HepG2 (cell line): ENCODE results near the gene FAM24A. TPM values are rescaled to one million over a fixed set of nuclear protein-coding genes. Genes with fewer than 3 reads are reported as not detected.

Experiments used
- BHLHE40 ChIP-seq: IDR thresholded peaks from 2 replicates; pipeline ENCODE4 v1.6.1; 2011; ENCODE audit warnings: low read length, improper control_type of control experiment
- ELF3 ChIP-seq: IDR thresholded peaks from 2 replicates; pipeline ENCODE4 v1.6.1; 2016; ENCODE audit warnings: missing genetic modification reagents, missing compliant biosample characterization
- HNRNPUL1 ChIP-seq: fragments of 200-400 bp; formaldehyde crosslinking; IDR thresholded peaks from 2 replicates; pipeline ENCODE4 v1.6.1; 2017; ENCODE audit warnings: low read depth, mild to moderate bottlenecking, low read length, moderate library complexity
- KLF12 ChIP-seq: sonication (generic); formaldehyde crosslinking; IDR thresholded peaks from 2 replicates; pipeline ENCODE4 v1.4.0; 2020; ENCODE audit warnings: missing genetic modification reagents, borderline replicate concordance
- NR3C1 ChIP-seq: sonication (generic); formaldehyde crosslinking; IDR thresholded peaks from 2 replicates; pipeline ENCODE4 v1.4.0; 2020; ENCODE audit warnings: missing genetic modification reagents
- POGZ ChIP-seq: sonication (generic); formaldehyde crosslinking; IDR thresholded peaks from 2 replicates; pipeline ENCODE4 v1.4.0; 2020; ENCODE audit warnings: mild to moderate bottlenecking, missing genetic modification reagents
- POLR2AphosphoS2 ChIP-seq: IDR thresholded peaks from 2 replicates; pipeline ENCODE4 v1.6.1; 2011; ENCODE audit warnings: low read depth, low read length, improper control_type of control experiment
- RARG ChIP-seq: sonication (generic); formaldehyde crosslinking; IDR thresholded peaks from 2 replicates; pipeline ENCODE4 v1.4.0; 2020; ENCODE audit warnings: low read depth, mild to moderate bottlenecking, missing genetic modification reagents
- SMARCE1 ChIP-seq: fragments of 450-650 bp; IDR thresholded peaks from 2 replicates; pipeline ENCODE4 v1.6.1; 2017; ENCODE audit warnings: borderline replicate concordance
- SP2 ChIP-seq: sonication (generic); formaldehyde crosslinking; IDR thresholded peaks from 2 replicates; pipeline ENCODE4 v1.5.1; 2020; ENCODE audit warnings: mild to moderate bottlenecking, missing genetic modification reagents
- ZNF101 ChIP-seq: sonication (generic); formaldehyde crosslinking; IDR thresholded peaks from 2 replicates; pipeline ENCODE4 v1.4.0; 2020; ENCODE audit warnings: mild to moderate bottlenecking, low read depth, missing genetic modification reagents, borderline replicate concordance
- ZNF235 ChIP-seq: sonication (generic); formaldehyde crosslinking; IDR thresholded peaks from 2 replicates; pipeline ENCODE4 v1.8.1; 2023; ENCODE audit warnings: mild to moderate bottlenecking, missing genetic modification reagents, borderline replicate concordance
- ZNF343 ChIP-seq: sonication (generic); formaldehyde crosslinking; IDR thresholded peaks from 2 replicates; pipeline ENCODE4 v1.4.0; 2020; ENCODE audit warnings: mild to moderate bottlenecking, missing genetic modification reagents
- ZNF530 ChIP-seq: sonication (generic); formaldehyde crosslinking; IDR thresholded peaks from 2 replicates; pipeline ENCODE4 v1.5.0; 2020; ENCODE audit warnings: low read depth, mild to moderate bottlenecking, missing genetic modification reagents
- polyA plus RNA-seq, 8 experiments: library from polyadenylated mRNA; depleted of rRNA in 3 of 8; stranded (reverse) in 7 of 8; unstranded in 1 of 8; fragments of >200 nt; fragmentation: Illumina TruSeq in 4 of 8; extraction: Trizol in 4 of 8; gene quantifications; 2 replicates each; pipeline versions ENCODE4 v1.2.1 to v1.2.3, GENCODE V29; 2011 to 2016; ENCODE audit warnings: low read depth in 4 of 8, missing spikeins in 1 of 8, mixed read lengths in 1 of 8; ENCODE audit not compliant: insufficient read depth in 1 of 8
- total RNA-seq, 5 experiments: library from RNA; depleted of rRNA; stranded (reverse); fragments of >200 nt; fragmentation: Illumina TruSeq; extraction: Trizol; gene quantifications; 2 replicates each; pipeline ENCODE4 v1.2.3, GENCODE V29; 2016; ENCODE audit warnings: low read depth in 1 of 5
- TF ChIP-seq, protein P1 (sequence below): sonication (generic); formaldehyde crosslinking; IDR thresholded peaks from 2 replicates; pipeline ENCODE4 v1.4.0; 2020; ENCODE audit warnings: missing genetic modification reagents
- TF ChIP-seq, protein P2 (sequence below): sonication (generic); formaldehyde crosslinking; IDR thresholded peaks from 2 replicates; pipeline ENCODE4 v1.4.0; 2020; ENCODE audit warnings: missing genetic modification reagents
- TF ChIP-seq, protein P3 (sequence below): sonication (generic); formaldehyde crosslinking; IDR thresholded peaks from 2 replicates; pipeline ENCODE4 v1.4.0; 2020; ENCODE audit warnings: missing genetic modification reagents, mild to moderate bottlenecking, borderline replicate concordance
- TF ChIP-seq, protein P4 (sequence below): sonication (generic); formaldehyde crosslinking; IDR thresholded peaks from 2 replicates; pipeline ENCODE4 v1.4.0; 2020; ENCODE audit warnings: mild to moderate bottlenecking, low read depth, missing genetic modification reagents
- TF ChIP-seq, protein P5 (sequence below): sonication (generic); formaldehyde crosslinking; IDR thresholded peaks from 2 replicates; pipeline ENCODE4 v1.8.0; 2022; ENCODE audit warnings: mild to moderate bottlenecking, missing genetic modification reagents, moderate library complexity

Gene FAM24A
- total and polyA plus RNA-seq, 2 of the 13 experiments (the other 11 are each of a cell fraction or from before 2014, with no cell fraction given): not detected

DNA sequence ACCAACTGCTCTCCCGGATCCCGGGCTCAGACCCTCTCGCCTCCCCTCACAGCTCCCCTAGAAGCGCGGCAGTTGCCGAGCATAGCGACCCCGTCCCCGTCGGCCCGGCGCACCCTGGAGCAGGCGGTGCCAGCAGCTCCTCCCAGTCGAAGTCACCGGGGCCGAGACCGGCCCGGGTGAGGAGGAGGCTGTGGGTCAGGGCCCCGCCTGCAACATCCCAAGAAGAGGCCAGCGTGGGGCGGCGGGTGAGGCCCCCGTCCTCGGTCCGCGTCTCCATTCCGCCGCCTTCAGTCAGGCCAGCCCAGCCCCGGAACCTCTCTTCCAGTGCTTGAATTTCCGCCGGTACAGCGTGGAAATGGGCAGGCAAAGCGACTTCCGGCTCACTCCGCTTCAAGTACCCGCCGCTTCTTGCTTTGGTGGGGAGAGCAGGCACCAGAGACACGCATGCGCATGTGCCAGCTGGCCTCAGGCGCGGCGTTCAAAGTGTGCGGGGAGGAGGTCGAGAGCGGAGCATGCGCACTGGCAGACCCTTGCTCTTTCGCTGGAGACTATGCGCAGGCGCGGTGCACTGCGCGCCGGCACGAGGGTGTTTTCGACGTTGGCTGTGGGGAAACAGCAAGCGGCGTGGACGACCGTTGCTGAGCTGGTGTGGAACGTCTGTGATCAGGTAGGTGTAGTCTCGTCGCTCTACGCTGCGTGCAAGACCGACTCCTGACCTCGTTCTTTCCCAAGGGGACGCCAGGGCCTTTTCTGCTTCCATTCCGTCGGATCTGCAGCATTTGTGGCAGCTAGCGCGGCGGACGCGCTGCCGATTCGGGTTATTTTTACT, 43.7 kb downstream of the FAM24A start, which contains the start of gene C10orf88 (continued):
- TF ChIP-seq, protein P1, sequence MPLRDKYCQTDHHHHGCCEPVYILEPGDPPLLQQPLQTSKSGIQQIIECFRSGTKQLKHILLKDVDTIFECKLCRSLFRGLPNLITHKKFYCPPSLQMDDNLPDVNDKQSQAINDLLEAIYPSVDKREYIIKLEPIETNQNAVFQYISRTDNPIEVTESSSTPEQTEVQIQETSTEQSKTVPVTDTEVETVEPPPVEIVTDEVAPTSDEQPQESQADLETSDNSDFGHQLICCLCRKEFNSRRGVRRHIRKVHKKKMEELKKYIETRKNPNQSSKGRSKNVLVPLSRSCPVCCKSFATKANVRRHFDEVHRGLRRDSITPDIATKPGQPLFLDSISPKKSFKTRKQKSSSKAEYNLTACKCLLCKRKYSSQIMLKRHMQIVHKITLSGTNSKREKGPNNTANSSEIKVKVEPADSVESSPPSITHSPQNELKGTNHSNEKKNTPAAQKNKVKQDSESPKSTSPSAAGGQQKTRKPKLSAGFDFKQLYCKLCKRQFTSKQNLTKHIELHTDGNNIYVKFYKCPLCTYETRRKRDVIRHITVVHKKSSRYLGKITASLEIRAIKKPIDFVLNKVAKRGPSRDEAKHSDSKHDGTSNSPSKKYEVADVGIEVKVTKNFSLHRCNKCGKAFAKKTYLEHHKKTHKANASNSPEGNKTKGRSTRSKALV: 0 out of 2 replicates have a peak, but pooled peaks have one; percentile 28
- TF ChIP-seq POGZ (CRISPR knock-in tag): peak; percentile 98
- no peak; the same call in 1 of the 2 replicates for TF ChIP-seq BHLHE40
- TF ChIP-seq HNRNPUL1: no peak
- TF ChIP-seq, protein P2, sequence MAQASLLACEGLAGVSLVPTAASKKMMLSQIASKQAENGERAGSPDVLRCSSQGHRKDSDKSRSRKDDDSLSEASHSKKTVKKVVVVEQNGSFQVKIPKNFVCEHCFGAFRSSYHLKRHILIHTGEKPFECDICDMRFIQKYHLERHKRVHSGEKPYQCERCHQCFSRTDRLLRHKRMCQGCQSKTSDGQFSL (CRISPR knock-in tag): peak; percentile 69
- TF ChIP-seq SP2 (CRISPR knock-in tag): peak; percentile 51; the same call in 1 of the 2 replicates
- no peak for TF ChIP-seq NR3C1 (CRISPR knock-in tag)
- TF ChIP-seq, protein P3, sequence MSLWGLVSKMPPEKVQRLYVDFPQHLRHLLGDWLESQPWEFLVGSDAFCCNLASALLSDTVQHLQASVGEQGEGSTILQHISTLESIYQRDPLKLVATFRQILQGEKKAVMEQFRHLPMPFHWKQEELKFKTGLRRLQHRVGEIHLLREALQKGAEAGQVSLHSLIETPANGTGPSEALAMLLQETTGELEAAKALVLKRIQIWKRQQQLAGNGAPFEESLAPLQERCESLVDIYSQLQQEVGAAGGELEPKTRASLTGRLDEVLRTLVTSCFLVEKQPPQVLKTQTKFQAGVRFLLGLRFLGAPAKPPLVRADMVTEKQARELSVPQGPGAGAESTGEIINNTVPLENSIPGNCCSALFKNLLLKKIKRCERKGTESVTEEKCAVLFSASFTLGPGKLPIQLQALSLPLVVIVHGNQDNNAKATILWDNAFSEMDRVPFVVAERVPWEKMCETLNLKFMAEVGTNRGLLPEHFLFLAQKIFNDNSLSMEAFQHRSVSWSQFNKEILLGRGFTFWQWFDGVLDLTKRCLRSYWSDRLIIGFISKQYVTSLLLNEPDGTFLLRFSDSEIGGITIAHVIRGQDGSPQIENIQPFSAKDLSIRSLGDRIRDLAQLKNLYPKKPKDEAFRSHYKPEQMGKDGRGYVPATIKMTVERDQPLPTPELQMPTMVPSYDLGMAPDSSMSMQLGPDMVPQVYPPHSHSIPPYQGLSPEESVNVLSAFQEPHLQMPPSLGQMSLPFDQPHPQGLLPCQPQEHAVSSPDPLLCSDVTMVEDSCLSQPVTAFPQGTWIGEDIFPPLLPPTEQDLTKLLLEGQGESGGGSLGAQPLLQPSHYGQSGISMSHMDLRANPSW (CRISPR knock-in tag): peak; percentile 84; the same call in 1 of the 2 replicates
- TF ChIP-seq, protein P4, sequence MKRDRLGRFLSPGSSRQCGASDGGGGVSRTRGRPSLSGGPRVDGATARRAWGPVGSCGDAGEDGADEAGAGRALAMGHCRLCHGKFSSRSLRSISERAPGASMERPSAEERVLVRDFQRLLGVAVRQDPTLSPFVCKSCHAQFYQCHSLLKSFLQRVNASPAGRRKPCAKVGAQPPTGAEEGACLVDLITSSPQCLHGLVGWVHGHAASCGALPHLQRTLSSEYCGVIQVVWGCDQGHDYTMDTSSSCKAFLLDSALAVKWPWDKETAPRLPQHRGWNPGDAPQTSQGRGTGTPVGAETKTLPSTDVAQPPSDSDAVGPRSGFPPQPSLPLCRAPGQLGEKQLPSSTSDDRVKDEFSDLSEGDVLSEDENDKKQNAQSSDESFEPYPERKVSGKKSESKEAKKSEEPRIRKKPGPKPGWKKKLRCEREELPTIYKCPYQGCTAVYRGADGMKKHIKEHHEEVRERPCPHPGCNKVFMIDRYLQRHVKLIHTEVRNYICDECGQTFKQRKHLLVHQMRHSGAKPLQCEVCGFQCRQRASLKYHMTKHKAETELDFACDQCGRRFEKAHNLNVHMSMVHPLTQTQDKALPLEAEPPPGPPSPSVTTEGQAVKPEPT (CRISPR knock-in tag): 0 out of 2 replicates have a peak, but pooled peaks have one; percentile 33
- TF ChIP-seq, protein P5, sequence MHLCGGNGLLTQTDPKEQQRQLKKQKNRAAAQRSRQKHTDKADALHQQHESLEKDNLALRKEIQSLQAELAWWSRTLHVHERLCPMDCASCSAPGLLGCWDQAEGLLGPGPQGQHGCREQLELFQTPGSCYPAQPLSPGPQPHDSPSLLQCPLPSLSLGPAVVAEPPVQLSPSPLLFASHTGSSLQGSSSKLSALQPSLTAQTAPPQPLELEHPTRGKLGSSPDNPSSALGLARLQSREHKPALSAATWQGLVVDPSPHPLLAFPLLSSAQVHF: peak; percentile 76; the same call in 1 of the 2 replicates
- TF ChIP-seq RARG: peak; percentile 97
- TF ChIP-seq ZNF235: no peak; the same call in none of the 2 replicates
- peak; percentile 49; the same call in 1 of the 2 replicates for TF ChIP-seq KLF12 (CRISPR knock-in tag)
- TF ChIP-seq ZNF343 (CRISPR knock-in tag): peak; percentile 98
- TF ChIP-seq ZNF530 (CRISPR knock-in tag): no peak
- TF ChIP-seq POLR2AphosphoS2: no peak
- TF ChIP-seq ZNF101 (CRISPR knock-in tag): peak; percentile 71; the same call in 1 of the 2 replicates
- TF ChIP-seq SMARCE1: no peak
- peak; percentile 88 for TF ChIP-seq ELF3 (CRISPR knock-in tag)
